Activated T-helper 9 cell treated with anti-CD3 and anti-CD28 coated beads, Interleukin-2, amount 50 U/mL, for 16 hours (primary cell): ENCODE data around the gene DMGDH.

Source experiments
- DNase-seq: peaks from one replicate; pipeline ENCODE4 v3.0.0-alpha.2; 2020; ENCODE audit warnings: low read depth

DMGDH gene

DNA sequence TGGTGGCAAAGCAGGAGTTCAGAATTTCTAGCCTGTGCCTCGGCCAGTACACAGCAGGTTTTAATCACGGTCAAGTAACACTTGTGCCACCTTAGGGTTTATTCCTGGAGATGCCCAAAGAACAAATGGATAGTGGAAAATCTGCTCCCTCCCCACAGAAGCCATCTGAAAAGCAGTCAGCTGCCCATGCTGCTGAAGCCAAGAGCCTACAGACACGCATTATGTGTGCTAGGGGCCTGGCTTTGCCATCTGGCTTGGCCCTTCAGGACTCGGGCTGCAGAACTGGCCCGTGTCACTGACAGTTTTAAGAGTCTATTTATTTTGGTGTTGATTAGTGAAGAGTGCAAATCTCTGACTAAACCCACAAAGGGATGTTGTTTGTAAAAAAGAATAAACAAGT, 95.5 kb downstream of the DMGDH start:
- DNase-seq: no peak

DNA sequence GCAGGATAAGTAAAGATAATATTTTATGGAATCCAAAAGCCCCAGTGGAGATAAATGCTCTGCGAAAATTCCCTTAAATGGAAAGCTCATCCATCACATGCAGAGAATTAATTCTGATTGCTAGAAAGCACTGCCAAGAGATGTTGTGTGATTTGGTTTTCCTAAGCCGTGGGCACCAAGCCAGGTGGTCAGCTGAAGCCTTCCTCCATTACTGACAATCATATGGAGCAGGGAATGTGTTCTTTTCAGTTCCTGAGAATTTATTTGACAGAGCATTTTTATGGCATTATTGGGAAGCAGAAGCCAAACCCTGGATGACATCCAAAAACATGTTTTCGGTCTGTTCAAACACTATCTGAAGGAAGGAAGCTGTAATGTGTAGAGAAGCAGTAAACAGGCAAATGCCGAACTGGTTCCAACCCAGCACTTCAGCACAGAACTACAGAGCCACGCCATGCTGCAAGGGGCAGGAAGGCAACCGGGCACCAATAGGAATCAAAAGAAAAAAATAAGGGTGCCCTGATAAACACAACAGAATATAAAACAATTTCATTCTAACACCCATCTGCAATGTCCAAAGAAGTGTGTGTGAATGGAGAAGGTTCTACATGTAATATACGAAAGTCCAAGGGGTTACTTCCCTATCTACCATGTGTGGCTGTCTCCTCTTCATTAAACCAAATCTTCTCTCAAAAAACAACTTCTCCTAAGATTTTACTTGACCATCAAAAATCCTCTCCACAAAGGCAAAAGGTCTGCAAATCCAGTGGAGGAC, 96.6 kb downstream of the DMGDH start:
- DNase-seq: no peak

DNA sequence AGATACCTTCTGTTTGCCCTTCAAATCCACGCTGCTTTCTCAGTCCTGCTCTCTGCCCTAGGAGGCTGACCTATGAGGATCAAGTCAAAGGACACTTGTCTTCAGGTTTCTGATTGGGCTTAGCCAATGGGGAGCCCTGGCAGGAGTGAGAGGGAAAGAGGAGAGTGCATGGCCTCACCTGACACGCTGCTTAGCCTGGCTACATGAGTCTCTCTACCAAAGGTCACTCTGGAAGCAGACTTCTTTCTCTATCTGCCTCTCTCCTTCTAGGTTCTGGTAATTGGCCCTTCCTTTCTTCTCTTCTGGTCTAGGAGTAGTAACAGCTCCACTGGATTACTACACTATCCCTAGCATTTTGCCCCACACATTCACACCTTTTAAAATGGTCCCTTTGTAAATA, 97.5 kb downstream of the DMGDH start:
- no peak for DNase-seq

DNA sequence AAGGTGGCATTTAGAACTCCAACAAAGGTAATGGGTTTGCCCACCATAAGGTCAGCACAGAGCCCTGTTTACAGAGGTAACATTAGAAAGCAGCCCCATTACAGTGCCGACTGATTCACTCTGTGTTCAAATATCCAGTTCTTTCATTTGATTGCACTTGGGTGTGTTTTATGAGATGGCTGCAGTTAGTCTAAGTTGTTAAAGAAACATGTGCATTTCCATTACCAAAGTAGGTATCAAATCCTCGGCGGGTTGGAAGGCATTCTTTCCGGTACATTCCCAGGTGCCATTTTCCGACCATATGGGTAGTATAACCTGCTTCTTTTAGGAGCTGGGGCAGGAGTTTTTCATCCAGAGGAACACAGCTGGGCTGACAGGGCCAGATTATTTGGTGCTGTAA, 100.7 kb downstream of the DMGDH start:
- DNase-seq: no peak

DNA sequence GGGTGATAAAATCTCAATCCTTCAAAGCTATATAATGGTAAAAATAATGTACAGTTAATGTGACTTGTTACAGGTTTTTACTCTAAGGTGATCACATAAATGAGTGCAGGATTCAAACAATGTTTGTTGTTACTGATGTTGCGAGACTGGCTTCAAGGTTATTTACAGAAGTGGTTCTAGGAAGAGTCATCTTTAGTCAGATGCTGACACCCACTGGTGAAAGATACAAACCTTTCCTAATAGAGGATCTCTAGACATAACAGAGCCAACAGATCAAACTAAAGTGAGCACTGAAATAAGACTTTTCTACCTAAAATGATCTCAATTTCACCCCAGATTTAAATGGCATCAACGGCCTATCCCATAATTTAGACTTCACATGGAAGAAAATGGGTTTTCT, 104.6 kb downstream of the DMGDH start:
- no peak for DNase-seq

DNA sequence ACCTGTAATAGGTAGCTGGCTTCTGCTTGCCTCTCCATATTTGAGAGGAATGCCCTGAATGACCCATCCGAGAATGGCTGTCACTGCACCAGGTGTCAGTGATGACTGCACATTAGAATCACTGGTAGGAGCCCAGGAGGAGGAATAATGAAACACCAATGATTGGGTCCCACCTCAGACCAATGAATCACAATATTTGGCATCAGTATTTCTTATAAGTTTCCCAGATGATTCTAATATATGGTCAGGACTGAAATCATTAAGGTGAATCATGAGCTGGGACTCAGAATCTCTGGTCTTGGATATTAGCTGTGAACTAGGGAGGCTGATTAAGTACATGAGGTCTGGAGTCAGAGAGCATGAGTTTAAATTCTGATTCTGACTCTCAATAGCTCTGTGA, 107.7 kb downstream of the DMGDH start:
- DNase-seq: no peak

DNA sequence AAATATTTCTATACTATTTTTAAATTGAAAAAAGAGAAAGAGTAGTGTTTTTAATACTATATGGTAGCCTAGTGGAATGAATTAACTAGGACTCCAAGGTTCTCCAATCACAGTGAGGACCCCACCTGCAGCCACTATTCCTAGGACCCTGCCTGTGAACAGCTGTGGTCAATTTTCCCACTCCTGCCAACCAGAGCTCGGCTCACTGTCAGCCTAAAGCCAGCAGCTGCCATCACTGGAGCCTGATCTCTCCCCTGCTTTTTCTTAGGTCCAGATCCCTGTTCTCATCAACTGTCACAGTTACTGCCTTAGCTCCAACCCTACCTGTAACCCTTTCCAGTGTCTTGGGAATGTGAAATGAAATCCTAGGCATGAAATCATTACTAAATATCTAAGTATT, 109.7 kb downstream of the DMGDH start:
- no peak for DNase-seq

DNA sequence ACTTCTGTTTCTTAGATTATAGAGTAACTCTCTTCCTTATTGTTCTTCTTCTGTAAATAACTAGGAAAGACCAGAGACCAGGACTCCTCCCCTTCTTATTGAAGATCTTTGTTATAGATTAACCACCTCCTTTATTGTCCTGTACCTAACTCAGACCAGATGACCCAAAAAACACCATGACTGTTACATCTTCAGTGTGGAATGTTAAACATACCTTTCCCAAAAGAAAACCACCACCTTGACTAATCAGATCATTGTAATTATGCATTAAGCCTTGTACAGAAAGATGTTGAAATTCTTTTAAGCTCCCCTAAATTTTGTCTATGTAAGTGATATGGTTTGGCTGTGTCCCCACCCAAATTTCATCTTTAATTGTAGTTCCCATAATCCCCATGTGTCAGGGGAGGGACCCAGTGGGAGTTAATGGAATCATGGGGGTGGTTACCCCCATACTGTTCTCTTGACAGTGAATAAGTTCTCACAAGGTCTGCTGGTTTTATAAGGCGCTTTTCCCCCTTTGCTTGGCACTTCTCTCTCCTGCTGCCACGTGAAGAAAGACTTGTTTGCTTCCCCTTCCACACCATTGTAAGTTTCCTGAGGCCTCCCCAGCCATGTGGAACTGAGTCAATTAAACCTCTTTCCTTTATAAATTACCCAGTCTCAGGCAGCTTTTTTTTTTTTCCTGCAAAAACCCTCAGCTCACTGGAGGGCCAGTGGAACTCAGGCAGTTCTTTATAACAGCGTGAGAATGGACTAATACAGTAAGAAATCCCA, 110.6 kb downstream of the DMGDH start:
- no peak for DNase-seq

DNA sequence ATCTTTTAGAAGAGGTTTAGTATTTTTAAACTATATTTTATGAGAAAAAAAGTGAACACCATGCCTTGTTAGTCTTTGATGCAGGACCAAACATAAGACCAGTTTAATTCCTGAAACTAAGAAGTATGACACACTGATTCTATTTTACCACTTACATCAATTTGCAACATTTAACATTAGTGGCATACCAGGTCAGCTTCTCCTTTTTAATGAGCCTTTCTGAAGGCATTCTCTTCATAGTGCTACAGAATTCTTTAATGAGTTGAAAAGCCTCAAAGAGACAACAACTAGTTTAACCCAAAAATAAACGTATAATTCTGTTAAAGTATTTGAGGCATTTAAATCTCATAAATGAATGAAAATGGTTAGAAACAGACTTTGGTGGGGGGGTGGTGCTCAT, 112.6 kb downstream of the DMGDH start:
- DNase-seq: no peak

DNA sequence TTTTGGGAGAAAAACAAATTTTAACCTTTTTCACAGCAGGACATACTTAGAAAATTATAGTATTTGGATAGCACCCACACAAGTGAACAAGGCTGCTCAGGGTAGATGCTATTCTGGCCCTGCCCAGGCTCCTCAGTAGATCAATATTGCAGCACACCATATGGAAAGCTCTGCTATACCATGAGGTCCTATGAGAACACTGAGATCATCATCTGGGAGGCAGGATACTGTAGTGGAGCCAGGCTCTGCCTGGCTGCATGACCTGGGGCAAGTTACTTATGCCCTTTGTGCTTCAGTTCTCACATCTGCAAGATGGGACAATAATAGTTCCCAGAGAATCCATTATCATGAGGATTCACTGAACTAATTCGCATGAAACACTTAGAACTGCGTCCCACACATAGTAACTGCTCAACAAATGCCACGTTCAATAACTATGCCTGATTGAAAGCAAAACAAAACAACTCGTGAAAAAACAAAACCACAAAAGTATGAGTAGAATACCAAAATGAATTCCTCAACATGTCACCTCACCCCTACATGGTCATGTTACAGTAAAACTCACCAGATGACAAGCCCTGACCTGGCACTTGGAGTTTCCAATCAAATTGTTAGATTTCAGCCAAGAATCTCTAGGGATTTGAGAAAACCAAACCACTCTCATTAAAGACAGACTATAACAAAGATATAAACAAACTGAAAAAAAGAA, 116.2 kb downstream of the DMGDH start:
- no peak for DNase-seq
